ENCODE results near the gene ZMPSTE24.

The ZMPSTE24 gene

DNA sequence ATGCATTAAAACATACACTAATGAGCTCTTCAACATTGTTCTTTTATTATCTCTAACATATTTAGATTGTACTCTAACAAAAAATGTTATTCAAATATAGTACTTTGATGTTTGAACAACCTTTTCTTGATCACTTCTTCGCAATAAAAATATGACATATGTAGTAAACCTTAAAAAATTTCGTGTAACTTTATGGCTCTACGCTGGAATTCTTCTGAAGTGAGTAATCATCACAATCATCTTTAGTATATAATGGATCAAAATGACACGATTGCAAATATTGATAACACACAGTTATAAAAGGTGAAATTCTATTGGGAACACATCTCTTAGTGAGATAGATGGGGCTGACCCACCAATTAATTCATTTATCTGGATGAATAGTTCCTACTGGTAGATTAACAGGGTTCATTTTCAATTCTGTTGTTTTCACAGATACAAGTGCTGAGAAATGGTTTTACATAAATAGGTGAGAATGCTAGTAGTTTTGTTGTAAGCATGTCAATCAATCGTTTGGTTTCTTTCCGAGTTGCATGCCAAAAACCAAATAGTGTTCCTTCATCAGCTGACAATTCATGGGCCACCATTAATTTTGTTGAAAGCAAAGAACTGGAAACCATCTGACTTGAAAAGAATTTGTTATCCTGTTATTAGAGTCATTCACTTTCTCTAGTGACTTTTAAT, 1.5 kb upstream of the ZMPSTE24 start:
- TF ChIP-seq SIN3A (IDR thresholded peaks at IDR 0.05; ENCODE audit: borderline replicate concordance, insufficient read depth, low read length) (no peak), FOXP2 (optimal IDR thresholded peaks at IDR 0.05; ENCODE audit: borderline replicate concordance, extremely low read depth, extremely low read length, insufficient read depth) (no peak), REST (IDR thresholded peaks at IDR 0.05; ENCODE audit: insufficient read depth in 1 of 2, low read depth in 2 of 2, low read length in 2 of 2) (no peak), POLR2AphosphoS5 (IDR thresholded peaks at IDR 0.05; ENCODE audit: low read depth, low read length) (no peak), TAF1 (IDR thresholded peaks at IDR 0.05; ENCODE audit: borderline replicate concordance, insufficient read depth, low read length) (no peak)

- no peak for TF ChIP-seq TAF1 (IDR thresholded peaks at IDR 0.05; ENCODE audit: borderline replicate concordance, insufficient read depth, low read length)
- TF ChIP-seq FOXP2 (optimal IDR thresholded peaks at IDR 0.05; ENCODE audit: borderline replicate concordance, extremely low read depth, extremely low read length, insufficient read depth): no peak
- no peak for TF ChIP-seq SIN3A (IDR thresholded peaks at IDR 0.05; ENCODE audit: borderline replicate concordance, insufficient read depth, low read length)
- no peak for TF ChIP-seq POLR2AphosphoS5 (IDR thresholded peaks at IDR 0.05; ENCODE audit: low read depth, low read length)
- TF ChIP-seq REST (IDR thresholded peaks at IDR 0.05; ENCODE audit: insufficient read depth in 1 of 2, low read depth in 2 of 2, low read length in 2 of 2): no peak
Measured at GRCh38 chr1:40257313-40257687, 736 bp upstream of the ZMPSTE24 start.

- TF ChIP-seq TAF1 (IDR thresholded peaks at IDR 0.05; ENCODE audit: borderline replicate concordance, insufficient read depth, low read length) (no peak), SIN3A (IDR thresholded peaks at IDR 0.05; ENCODE audit: borderline replicate concordance, insufficient read depth, low read length) (no peak), REST (IDR thresholded peaks at IDR 0.05; ENCODE audit: insufficient read depth in 1 of 2, low read depth in 2 of 2, low read length in 2 of 2) (no peak), FOXP2 (optimal IDR thresholded peaks at IDR 0.05; ENCODE audit: borderline replicate concordance, extremely low read depth, extremely low read length, insufficient read depth) (no peak), POLR2AphosphoS5 (IDR thresholded peaks at IDR 0.05; ENCODE audit: low read depth, low read length) (no peak)
Measured at GRCh38 chr1:40258445-40258769, 371 bp downstream of the ZMPSTE24 start.

DNA sequence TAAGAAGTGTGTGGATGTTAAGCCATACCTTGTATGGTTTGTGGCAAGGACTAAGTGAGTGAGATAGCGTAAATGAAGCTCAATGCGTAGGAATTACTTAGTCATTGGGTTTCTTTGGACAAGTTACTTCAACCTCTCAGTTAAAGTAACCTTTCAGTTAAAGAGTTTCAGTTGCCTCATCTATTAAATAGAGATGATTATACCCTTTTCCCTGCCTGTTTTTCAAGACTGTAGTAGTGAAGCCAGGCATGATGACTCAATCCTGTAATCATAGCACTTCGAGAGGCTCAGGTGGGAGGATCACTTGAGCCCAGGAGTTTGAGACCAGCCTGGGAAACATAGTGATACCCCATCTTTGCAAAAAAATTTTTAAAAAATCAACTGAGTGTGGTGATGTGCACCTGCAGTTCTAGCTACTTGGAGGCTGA, 6.3 kb downstream of the ZMPSTE24 start:
- no peak for TF ChIP-seq TAF1 (IDR thresholded peaks at IDR 0.05; ENCODE audit: borderline replicate concordance, insufficient read depth, low read length)
- no peak for TF ChIP-seq SIN3A (IDR thresholded peaks at IDR 0.05; ENCODE audit: borderline replicate concordance, insufficient read depth, low read length)
- TF ChIP-seq POLR2AphosphoS5 (IDR thresholded peaks at IDR 0.05; ENCODE audit: low read depth, low read length): no peak
- no peak for TF ChIP-seq FOXP2 (optimal IDR thresholded peaks at IDR 0.05; ENCODE audit: borderline replicate concordance, extremely low read depth, extremely low read length, insufficient read depth)
- TF ChIP-seq REST (IDR thresholded peaks at IDR 0.05; ENCODE audit: insufficient read depth in 1 of 2, low read depth in 2 of 2, low read length in 2 of 2): no peak
